Ramos (cell line): ENCODE results near the gene KIAA0930.
"Not testable (repeated sequence)": the region's sequence is repeated elsewhere in the genome, so short reads cannot be mapped to it uniquely, and the experiment has no call there.

ENCODE experiments used
- in situ Hi-C: fragments of 300-500 bp; cut with MboI; formaldehyde crosslinking; loops from one replicate; pipeline ENCODE4 v1.14.3; 2022; ENCODE audit warnings: low sequenced_read_pairs; ENCODE audit not compliant: unreplicated experiment

The KIAA0930 gene

GRCh38 chr22:45204819-45205218, 35.9 kb downstream of the KIAA0930 start:
- in situ Hi-C loops, result no loop called here

DNA sequence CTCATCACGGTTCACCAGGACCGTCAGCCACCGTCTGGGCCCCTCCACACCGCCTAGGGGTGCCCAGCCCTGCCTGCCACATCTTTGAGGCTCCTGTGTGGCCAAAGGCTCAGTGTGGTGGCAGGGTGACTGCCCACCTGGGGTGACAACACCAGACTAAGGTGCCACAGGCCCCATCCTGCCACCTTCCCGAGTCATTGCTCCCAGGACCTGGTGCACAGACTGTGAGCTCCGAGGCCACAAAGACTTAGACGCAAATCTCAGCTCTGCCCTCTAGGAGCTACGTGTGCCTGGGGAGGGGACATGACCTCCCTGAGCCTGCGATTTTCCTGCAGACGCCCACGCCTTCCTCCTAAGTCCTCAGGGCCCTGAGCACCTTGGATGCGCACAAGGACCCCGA, 36.5 kb downstream of the KIAA0930 start:
- in situ Hi-C loops, result no loop called here

- in situ Hi-C loops, result no loop called here
Measured at GRCh38 chr22:45203150-45203951, 37.3 kb downstream of the KIAA0930 start.

DNA sequence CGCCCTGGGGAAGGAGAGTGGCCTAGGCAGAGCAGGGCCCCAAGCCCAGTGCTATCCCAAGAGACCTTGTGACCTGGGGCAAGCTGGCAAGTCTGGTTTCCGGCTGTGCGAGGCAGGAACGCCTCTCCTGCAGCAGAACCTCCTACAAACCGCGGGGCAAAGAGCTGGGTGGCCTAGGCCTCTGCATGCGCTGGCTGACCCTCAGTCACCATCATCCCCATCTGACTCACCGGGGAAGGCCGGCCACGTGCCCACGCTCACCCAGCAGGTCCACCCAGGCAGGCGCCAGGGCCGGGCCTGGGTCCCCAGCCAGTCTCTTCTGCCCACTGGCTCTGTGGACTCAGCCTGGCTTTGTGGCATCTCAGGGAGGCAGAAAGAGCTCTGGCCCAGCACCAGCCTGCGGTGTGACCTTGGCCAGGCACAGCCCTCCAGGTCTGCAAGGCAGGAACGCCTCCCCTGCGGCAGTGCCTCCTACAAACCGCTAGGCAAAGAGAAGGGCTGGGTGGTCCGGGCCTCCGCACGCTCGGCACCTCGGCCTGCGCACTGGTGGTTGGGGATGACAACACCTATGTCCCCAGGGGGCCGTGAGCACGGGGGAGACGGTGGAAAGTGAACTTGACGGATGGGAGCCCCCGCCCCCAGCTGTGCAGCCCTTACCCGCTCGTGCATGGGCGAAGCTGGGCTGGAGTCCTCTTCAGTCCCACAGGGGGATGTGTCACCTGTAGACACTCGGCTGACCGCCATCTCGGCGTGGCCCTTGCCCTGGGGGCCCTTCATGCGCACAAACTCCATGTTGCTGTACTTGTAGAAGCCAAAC, 38.2 kb downstream of the KIAA0930 start:
- in situ Hi-C loops, result no loop called here

- in situ Hi-C loops, result no loop called here
Measured at GRCh38 chr22:45201678-45202332, 38.9 kb downstream of the KIAA0930 start.

- in situ Hi-C loops, result no loop called here
Measured at GRCh38 chr22:45200860-45201511, 39.7 kb downstream of the KIAA0930 start.

- in situ Hi-C loops, result no loop called here
Measured at GRCh38 chr22:45200230-45200629, 40.5 kb downstream of the KIAA0930 start.

GRCh38 chr22:45199723-45200122, 41.0 kb downstream of the KIAA0930 start:
- in situ Hi-C loops, result no loop called here

GRCh38 chr22:45198463-45198795, 42.3 kb downstream of the KIAA0930 start:
- in situ Hi-C loops, result no loop called here

- in situ Hi-C loops, result no loop called here
Measured at GRCh38 chr22:45197606-45198462, 42.9 kb downstream of the KIAA0930 start.

- in situ Hi-C loops, result no loop called here
Measured at GRCh38 chr22:45196926-45197605, 43.6 kb downstream of the KIAA0930 start.

DNA sequence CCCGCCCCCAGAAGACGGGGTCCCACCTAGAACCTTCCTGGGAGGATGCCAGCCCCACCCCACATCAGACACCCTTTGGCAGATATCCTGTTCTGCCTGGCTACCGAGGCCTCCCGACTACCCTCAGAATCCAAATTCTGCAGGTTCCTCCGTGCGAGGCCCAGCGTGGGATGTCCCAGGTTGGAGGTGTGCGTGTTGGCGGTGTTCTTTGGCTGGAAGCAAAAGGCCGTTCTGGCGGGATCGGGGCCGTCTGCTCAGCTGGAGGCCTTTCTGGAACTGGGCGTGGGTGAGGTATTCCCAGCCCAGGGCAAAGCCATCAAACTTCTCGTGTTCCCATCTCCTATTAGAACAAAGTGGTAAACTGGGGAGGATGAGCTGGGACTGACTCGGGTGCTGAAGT, 44.4 kb downstream of the KIAA0930 start:
- in situ Hi-C loops, result no loop called here

GRCh38 chr22:45195616-45196015, 45.1 kb downstream of the KIAA0930 start:
- in situ Hi-C loops, result no loop called here

DNA sequence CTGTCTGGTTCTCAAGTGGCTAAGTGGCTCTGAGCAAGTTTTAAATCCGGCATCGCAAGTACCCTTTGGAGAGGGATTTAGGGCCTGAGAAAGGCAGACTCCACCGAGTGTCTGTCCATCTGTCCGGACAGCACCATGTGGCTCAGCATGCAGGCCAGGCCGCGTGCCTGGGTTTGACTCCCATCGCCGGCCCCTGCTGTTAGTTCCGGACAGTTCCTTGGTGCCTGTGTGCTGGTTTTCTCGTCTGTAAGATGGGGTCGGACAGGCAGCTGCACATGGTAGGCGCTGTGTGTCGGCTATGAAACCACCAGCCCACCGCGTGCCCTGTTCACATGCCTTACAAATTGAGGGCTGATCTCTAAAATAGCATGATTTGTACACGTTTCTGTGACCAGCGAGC, 46.0 kb downstream of the KIAA0930 start:
- in situ Hi-C loops, result no loop called here

DNA sequence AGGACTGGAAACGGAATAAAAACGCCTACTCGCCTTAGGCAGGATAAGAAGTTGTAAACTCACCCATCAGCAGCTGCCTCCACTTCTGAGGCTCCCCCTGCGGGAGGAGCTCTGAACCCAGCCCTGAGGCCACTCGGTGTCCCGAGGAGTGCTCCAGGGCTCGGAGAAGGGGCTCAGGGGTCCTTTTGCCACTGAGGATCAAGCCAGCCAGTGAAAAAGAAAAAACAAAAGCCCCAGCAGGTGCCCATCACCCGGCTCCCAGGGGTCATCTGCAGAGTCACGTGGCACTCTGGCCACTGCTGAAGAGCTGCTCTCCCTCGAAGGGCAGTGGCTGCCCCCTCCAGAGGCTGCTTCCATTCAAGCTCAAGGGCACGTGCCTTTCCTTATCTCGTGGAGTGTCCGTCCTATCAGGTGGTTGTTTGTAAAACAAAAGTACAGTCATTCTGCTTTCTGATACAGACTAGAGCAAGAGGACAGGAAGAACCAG, 48.0 kb downstream of the KIAA0930 start:
- in situ Hi-C loops, result no loop called here

DNA sequence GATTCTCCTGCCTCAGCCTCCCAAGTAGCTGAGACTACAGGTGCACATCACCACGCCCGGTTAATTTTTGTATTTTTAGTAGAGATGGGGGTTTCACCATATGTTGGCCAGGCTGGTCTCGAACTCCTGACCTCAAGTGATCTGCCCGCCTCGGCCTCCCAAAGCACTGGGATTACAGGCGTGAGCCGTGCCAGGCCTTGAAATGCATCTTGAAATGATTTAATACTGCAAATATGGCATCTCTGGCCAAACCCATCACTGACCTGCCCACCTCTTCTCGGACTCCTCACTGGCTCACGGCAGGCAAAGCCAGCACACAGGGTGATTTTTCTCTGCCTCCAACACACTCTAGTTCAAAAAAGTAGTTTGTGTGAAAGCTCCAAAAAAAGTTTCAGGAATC, 48.9 kb downstream of the KIAA0930 start:
- in situ Hi-C loops, result not testable (repeated sequence)

DNA sequence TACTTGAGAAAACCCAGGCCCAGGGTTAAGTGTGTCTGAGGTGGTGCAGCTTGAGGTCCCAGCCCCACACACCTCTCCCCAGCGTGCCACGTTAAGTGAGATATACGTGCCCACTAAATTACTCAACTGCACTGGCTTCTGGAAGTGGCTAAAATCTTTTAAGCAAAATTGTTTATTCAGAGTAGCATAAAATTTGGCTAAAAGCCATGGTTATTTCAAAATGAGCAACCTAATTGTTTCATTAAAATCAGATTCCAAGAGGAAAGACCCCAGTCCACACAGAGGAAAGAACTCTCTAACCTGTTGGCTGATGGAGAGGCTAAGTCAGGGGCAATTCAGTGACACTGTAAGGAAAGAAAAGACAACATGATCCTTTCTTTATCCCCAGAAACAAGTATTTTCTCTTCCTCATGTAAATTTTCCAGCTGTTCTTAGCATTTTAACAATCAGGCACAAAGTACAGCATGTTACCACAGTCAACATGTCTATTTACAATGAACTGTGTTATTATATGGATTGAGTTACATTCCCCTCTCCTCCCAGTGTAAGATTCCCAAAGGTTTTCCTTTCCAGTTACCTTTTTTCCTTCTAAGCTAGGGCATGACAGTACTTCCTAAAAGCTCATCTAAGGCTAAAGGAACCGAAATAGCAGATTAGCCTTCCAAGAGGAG, 50.4 kb downstream of the KIAA0930 start:
- in situ Hi-C loops, result no loop called here

- in situ Hi-C loops, result no loop called here
Measured at GRCh38 chr22:45188779-45189178, 51.9 kb downstream of the KIAA0930 start.
